ENCODE results near the gene SATL1.

SATL1 gene

DNA sequence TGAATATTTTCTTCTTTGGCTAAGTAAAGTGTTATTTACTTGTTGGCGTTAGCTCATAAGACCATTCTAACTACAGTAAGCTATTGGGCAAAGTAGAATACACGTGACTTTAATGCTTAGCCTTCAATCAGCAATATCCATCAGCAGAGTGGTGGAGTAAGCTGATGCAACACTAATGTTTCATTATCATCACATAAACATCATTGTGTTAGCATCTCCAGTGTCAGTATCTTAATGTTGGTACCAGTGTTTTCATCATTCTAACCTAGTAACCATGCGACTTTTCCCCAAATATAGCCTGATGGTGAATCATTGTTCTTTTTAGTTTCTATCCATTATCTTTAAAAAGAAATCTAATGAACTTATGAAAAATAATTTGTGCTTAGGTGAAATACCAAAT, 191.4 kb downstream of the SATL1 start:
- H3K4me1 Mint-ChIP-seq = peaks cover 11% of the 10 kb centered on the region
- ATAC-seq (peak; percentile 80), DNase-seq (no peak)
- peaks cover 3% of the 10 kb centered on the region for H3K36me3 Mint-ChIP-seq (ENCODE audit: low read depth)
- no peaks in the 10 kb centered on the region for H3K27me3 Mint-ChIP-seq
- no peak overlapping the region for H3K4me3 Mint-ChIP-seq
- H3K9me3 Mint-ChIP-seq = no peaks in the 10 kb centered on the region
- peak overlapping the region; percentile 42 for H3K27ac Mint-ChIP-seq

DNA sequence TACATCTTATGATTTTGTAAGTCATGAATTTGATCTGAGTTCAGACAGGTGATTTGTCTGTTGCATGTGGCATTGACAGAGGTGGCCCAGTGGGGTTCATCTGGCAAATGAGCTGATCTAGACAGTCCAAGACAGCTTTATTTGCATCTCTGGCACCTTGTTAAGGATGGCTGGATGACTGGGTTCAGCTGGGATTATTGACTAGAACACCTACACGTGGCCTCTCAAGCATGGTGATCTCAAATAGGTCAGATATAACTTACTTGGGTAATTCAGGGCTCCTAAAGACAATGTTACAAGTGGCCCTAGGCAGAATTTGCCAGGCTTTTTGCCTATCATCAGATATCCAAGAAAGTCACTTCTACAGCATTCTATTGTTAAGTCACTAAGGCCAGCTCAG, 192.0 kb downstream of the SATL1 start:
- no peak for DNase-seq
- Mint-ChIP-seq H3K4me3 (no peak overlapping the region), H3K27ac (peak overlapping the region; percentile 42), H3K36me3 (ENCODE audit: low read depth) (peaks cover under 1% of the 10 kb centered on the region), H3K4me1 (peaks cover 11% of the 10 kb centered on the region), H3K27me3 (no peaks in the 10 kb centered on the region), H3K9me3 (no peaks in the 10 kb centered on the region)
- no peak for ATAC-seq

All from activated naive CD8-positive, alpha-beta T cell treated with anti-CD3 and anti-CD28 coated beads, Interleukin-2, amount 50 U/mL, for 24 hours (primary cell).